GM18870 (cell line): ENCODE results near the gene C1orf185.
"Not testable (repeated sequence)": the region's sequence is repeated elsewhere in the genome, so short reads cannot be mapped to it uniquely, and the experiment has no call there.

Experiments used
- ATAC-seq: cut with Tn5 transposase; IDR thresholded peaks from one replicate; pipeline ENCODE4 v1.9.1; 2021; ENCODE audit warnings: moderate library complexity; ENCODE audit not compliant: unreplicated experiment

C1orf185 gene

DNA sequence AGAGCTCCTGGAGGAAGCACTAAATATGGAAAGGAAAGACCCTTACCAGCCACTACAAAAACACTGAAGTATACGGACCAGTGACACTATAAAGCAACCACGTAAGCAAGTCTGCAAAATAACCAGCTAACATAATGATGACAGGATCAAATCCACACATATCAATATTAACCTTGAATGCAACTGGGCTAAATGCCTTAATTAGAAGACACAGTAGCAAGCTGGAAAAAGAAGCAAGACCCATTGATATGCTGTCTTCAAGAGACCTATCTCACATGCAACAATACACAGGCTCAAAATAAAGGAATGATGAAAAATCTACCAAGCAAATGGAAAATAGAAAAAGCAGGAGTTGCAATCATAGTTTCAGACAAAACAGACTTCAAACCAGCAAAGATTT is 31.0 kb downstream of the C1orf185 start:
- ATAC-seq: no peak

DNA sequence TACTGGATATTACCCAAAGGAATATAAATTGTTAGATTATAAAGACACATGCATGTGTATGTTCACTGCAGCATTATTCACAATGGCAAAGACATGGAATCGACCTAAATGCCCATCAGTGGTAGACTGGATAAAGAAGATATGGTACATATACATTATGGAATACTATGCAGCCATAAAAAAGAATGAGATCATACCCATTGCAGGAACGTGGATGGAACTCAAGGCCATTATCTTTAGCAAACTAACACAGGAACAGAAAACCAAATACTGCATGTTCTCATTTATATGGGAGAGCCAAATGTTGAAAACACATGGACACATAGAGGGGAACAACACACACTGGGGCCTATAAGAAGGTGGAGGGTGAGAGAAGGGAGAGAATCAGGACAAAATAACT is 35.7 kb downstream of the C1orf185 start:
- not testable (repeated sequence) for ATAC-seq

DNA sequence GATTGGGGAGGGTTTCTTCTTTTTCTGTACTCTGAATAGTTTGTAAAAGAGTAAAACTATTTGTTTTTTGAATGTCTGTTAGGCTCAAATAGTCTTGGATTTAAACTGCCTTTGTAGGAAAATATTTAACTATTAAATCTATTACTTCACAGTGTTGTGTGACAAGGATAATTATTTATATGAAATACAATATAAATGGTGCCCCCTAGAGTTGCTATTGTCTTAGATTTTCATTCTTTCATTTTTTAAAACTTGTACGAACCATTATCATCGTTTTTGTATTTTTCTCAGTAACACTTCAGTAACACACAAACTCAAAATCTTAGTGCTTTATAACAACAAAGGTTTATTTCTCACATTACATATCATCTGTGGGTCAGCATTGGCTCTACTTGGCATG is 37.4 kb downstream of the C1orf185 start:
- no peak for ATAC-seq

DNA sequence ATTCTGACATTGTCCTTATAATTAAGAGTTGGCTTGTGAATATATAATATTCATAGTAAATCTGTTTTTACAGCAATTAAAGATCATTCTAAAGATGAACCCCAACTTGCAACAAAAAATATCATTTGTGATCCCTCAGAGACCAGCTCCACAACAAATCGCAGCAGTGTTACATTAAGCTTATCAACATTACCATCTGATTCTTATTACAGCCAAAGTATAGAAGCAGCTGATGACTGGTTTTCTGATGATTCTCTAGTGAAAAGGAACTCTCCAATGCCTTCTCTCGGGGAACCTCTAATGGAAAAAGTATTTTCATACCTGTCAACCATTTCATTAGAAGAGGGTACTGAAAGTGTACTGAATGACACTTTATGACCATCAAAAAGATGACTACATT is 45.4 kb downstream of the C1orf185 start:
- ATAC-seq: no peak

DNA sequence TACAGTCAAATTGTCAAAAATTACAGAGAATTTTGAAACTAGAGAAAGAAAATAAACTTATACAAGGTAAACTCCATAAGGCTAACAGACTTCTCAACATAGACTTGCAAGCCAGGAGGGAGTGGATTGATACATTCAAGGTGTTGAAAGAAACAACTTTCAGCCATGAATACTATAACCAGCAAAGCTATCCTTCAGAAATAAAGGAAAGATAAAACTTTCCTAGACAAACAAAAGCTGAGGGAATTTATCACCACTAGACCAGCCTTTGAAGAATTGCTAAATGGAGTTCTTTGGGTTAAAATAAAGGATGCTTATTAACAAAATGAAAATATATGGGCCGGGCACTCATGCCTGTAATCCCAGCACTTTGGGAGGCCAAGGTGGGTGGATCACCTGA is 52.7 kb downstream of the C1orf185 start:
- ATAC-seq: no peak

DNA sequence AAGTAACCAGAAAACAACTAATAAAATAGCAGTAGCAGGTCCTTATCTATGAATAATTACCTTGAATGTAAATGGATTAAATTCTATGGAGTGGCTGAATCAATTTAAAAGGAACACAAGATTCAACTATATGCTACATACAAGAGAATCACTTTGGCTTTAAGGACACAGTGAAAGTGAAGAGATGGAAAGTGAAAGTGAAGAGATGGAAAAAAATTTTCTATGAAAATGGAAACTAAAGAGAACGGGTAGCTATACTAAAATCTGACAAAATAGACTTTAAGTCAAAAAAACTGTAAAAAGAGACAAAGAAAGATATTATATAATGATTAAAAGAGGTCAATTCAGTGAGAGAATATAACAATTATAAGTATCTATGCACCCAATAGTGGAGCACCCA is 54.7 kb downstream of the C1orf185 start:
- ATAC-seq: no peak

DNA sequence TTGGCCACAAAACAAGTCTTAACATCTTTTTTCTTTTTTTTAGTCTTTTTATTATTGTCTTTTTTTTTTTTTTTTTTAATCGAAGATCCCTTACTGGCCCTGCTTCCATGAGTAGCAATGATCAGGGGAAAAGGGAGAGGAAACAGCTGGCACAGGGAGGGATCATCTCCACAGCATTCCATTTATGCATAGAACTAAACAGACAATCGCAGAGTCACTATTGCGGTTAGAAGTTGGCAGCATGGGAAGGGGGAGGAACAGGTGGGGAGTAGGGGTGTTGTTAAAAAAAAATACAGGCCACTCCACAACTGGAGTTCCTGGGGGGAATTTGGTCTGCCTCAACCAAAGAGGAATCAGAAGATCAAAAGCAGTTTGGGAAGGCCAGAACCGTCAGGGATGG is 55.4 kb downstream of the C1orf185 start:
- ATAC-seq: no peak

DNA sequence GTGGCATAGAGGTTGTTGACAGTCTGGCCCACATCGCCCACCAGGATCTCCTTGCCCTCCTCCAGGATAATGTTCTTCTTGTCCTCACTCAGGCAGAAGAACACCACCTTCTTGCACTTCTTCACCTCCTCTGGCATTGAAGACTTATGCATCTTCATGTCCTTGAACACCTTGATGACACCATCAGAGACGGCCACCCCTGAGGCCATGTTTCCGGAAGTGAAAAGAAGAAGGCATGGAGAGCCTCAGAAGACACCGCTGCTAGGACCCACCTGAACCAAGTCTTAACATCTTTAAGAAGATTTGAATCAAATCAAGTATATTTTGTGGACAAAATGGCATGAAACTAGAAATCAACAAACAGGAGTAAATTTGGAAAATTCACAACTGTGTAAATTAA is 56.2 kb downstream of the C1orf185 start:
- no peak for ATAC-seq

DNA sequence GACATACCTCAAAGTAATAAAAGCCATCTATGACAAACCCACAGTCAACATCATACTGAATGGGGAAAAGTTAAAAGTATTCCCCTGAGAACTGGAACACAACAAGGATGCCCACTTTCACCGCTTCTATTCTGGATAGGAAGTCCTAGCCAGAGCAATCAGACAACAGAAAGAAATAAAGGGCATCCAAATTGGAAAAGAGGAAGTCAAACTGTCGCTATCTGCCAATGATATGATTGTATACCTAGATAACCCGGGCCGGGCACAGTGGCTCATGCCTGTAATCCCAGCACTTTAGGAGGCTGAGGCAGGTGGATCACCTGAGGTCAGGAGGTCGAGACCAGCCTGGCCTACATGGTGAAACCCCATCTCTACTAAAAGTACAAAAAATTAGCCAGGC is 60.5 kb downstream of the C1orf185 start:
- not testable (repeated sequence) for ATAC-seq

DNA sequence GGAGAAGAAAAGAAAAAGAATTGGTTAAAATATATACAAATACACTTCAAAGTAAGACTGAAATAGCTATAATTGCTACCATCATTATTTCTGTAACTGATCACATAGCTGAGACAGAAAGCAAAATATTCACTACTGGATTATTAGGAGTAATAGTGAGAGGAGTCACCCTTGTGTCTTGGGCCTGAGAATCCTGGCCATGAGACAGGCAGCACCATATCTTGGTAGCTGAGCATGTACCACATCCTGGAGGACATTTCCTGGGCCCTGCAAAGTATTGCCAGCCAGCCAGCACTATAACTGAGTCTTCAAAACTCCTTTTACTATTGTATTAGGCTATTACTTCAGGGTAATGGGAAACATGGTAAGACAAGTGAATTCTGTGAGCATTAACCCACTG is 63.5 kb downstream of the C1orf185 start:
- no peak for ATAC-seq

DNA sequence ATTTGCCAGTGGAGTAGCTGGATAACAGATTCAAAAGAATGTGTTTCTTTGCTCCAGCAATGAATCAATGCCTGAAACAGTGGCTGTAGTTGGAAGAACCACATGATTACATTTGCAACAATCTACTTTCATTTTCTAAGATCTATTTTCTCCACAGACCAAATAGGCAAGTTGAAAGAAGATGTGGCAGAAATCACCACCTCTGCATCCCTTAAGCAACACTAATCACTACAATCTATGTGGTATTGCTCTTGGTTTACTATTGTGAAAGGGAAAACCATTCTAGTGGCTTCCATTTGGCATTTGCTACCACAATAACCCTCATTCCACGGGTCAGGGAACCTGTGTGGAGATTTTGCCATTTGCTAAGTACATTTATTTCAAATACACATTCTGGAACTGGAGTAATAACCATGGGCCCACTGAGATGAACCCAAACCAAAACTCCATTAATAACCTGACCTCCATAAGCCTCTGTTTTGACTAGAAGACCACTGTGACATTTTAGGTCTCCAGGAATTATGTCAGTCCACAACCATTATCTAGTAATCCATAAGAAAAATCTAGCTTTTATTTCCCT is 66.3 kb downstream of the C1orf185 start:
- ATAC-seq: no peak

DNA sequence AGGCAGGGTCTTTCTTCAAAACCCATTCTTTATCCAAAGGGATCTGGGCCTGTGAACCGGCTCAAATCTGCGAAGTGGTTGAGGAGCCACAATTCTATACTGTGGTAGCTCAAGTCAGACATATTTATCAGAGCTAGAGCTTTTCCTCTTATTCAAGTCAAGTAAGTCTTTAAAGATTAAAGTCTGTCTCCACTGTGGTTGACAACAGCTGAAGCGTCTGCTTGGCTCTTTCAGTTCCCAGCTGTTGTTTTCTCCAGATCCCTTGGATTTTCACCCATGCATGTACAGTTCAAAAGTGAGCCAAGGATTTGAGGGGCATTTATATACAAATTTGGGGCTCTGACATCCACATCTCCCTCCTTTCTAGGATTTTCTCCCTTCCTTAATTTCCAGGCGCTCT is 66.9 kb downstream of the C1orf185 start:
- no peak for ATAC-seq

DNA sequence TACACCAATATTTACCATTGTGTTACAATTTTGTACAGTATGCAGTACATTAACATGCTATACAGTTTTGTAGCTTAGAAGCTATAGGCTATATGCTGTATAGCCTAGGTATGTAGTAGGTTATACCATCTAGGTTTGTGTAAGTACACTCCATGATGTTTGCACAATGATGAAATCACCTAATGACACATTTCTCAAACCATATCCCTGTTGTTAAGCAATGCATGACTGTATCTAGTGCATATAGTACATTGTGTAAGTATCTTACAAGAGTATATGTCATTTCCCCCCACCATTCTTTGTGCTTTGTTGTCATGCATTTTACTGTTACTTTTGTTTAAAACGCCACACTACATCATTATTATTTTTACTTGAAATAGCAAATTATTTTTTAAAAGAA is 68.3 kb downstream of the C1orf185 start:
- ATAC-seq: no peak

DNA sequence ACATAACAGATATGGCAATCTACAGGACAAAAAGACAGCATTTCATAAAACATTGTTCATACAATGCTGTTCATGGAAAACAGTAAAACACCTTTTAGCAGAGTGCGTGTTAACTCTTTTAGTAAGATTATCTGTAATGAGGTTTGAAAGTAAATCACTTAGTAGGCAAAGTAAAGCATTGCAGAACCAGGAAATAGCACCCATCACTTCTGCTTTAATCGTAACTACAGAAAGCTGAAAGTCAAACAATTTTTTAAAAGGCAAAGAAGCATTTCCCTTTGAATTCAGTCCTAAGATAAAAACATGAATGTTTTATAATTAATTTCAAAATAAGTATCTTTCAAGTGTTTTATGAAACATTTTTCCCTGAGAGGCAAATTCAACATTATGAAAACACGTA is 70.8 kb downstream of the C1orf185 start:
- ATAC-seq: no peak

DNA sequence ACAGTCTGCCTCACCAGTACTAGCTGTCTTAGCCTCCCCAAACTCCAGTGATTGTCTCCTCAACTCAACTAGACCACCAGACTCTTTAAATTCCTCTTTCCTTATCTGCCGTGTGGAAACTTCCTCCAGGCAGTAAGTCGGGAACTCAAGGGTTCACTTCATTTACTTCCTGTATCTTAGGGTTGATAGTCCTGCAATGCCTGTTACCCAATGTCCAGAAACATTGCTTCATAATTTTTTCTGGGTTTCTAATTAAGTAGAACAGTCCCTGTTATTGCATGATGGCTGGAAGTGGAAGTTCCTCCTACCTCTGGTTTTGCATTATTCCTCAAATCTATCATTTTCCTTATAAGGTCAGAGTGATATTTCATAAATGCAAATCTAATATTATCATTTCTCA is 73.2 kb downstream of the C1orf185 start:
- ATAC-seq: no peak

DNA sequence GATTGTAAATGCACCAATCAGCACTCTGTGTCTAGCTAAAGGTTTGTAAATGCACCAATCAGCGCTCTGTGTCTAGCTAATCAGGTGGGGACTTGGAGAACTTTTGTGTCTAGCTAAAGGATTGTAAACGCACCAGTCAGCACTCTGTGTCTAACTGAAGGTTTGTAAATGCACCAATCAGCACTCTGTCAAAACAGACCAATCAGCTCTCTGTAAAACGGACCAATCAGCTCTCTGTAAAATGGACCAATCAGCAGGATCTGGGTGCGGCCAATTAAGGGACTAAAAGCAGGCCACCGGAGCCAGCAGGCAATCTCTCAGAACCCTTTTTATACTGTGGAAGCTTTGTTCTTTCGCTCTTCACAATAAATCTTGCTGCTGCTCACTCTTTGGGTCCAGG is 76.0 kb downstream of the C1orf185 start:
- not testable (repeated sequence) for ATAC-seq

DNA sequence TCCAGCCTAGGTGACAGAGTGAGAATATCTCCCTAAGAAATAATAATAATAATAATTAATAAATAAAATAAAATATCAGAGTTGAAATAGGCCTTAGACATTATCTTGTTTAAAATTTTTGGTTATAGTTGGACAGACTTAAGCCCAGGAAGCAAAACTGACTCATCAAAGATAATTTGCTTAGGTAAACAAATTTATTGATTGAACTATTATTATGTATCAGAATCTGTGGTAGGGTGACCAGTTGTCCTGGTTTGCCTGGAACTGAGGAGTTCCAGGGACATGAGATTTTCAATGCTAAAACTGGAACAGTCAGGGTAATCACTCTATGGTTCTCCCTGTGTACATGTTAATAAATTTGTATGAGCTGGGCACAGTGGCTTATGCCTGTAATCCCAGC is 86.2 kb downstream of the C1orf185 start:
- ATAC-seq: no peak

DNA sequence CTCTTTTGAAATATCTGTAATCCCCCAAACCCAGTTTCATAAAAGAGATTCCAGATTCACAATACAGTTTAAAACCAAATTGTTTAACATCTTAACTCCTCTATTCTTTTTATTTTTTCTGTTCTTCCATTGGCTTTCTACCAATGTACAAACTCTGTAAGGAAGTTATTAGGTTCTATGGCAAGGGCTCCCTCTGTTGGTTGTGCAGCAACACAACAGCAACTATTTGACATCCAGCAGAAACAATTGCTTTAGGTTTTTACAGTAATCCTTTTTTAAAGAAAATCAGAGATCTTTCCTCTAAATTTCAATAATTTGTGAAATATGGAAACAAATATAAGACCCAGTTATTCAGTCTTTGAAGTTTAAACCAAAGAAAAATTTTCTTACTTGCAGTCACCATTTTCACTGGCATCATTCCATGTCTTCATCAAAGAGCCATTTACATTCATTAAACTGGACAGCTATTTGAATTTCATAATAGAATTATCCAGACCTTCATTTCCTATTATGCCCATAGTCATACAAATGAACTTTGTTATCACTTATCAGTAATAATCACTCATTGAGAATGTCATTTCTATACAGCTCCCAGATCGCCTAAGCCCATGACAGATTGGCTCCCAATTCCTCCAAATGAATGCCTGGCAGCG is 87.5 kb downstream of the C1orf185 start:
- no peak for ATAC-seq

DNA sequence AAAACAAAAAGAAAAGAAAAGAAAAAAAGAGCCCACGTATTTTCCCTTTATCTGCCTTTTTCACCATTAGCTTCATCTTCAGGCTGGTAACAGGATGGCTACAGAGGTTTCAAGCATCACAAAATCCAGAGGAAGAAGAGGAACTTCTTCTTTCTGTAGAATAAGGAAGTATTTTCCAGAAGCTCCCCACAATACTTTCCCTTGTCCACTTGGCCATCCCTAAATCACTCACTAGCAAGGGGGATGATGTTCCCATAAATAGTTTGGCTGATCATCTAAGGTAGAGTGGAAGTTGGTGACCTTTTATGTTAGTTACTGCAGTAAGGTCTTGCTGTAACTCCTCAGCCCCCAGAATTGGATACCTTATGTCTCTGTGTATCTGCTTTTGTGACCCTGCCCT is 88.9 kb downstream of the C1orf185 start:
- ATAC-seq: no peak

DNA sequence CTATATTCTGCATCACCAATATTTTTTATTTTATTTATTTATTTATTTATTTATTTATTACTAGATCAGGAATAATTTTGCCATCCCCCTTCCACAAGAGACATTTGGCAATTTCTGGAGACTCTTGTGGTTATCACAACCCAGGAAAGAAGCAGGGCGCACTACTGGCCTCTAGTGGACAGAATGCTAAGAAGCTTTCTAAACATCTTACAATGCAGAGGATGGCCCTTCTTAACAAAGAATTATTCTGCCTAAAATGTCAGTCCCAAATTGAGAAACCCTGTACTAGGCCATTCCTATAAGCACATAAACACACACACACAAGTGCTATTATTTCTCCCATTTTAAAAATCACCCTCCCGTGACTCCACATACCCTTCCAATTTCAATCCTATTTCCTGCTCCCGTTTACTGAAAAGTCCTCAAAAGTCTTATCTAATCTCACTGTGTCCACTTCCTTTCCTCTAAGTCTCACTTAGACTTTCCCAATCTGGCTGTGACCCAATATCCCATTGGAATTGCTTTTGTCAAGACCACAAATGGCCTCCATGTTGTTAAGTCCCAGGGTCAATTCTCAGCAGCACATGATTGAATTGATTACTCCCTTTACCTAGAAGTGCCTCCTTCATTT is 90.3 kb downstream of the C1orf185 start:
- ATAC-seq: no peak

DNA sequence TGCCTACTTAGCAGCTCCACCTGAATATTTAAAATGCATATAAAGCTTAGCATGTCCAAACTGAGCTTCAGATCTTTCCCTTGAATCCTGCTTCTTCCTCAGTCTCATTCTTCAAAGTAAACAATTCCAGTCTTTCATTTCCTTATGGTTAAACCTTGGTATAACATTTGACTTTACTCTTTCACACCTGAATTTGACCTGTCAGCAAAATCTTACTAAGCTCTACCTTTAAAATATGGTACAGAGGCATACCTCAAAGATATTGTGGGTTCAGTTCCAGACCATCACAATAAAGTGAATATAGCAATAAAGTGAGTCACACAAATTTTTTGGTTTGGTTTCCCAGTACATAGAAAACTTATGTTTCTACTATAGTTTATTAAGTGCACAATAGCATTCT is 91.5 kb downstream of the C1orf185 start:
- no peak for ATAC-seq
